ENCODE measurements around the gene PYGM.

- TF ChIP-seq CTCF (IDR thresholded peaks at IDR 0.05): no peak
- TF ChIP-seq POLR2A (IDR thresholded peaks at IDR 0.05): no peak
Measured at GRCh38 chr11:64774144-64774543, 14.4 kb upstream of the PYGM start.
